Mesothelial cell of epicardium (in vitro differentiated cells): Measurements from ENCODE around the gene TMEM169. TPM values are rescaled to one million over a fixed set of nuclear protein-coding genes. Genes with fewer than 3 reads are reported as not detected.

Source experiments
- DNase-seq, 2 experiments: peaks; one replicate each; pipeline ENCODE4 v3.0.0; 2021; ENCODE audit warnings: low spot score in 2 of 2; ENCODE audit not compliant: unreplicated experiment in 2 of 2
- H3K27ac Mint-ChIP-seq: 2 replicates; pipeline ENCODE4 v1.8.0; 2021; ENCODE audit warnings: mixed read lengths
- H3K27me3 Mint-ChIP-seq: 2 replicates; pipeline ENCODE4 v1.8.0; 2021; ENCODE audit warnings: low read depth, mixed read lengths
- H3K36me3 Mint-ChIP-seq: 2 replicates; pipeline ENCODE4 v1.8.0; 2021; ENCODE audit warnings: mixed read lengths
- H3K4me1 Mint-ChIP-seq: 2 replicates; pipeline ENCODE4 v1.8.0; 2021; ENCODE audit warnings: mixed read lengths
- H3K4me3 Mint-ChIP-seq: 2 replicates; pipeline ENCODE4 v1.8.0; 2021; ENCODE audit warnings: mild to moderate bottlenecking, moderate library complexity, mixed read lengths
- H3K9me3 Mint-ChIP-seq: 2 replicates; pipeline ENCODE4 v1.8.0; 2021; ENCODE audit warnings: mixed read lengths
- CTCF ChIP-seq: fragments of 200-600 bp; sonication (generic); IDR thresholded peaks from one replicate; pipeline ENCODE4 v1.5.0; 2021; ENCODE audit warnings: antibody characterized with exemption; ENCODE audit not compliant: unreplicated experiment
- total RNA-seq: library from RNA; stranded (reverse); gene quantifications from 3 replicates; pipeline ENCODE4 v1.2.1, GENCODE V29; 2021

The TMEM169 gene
- total RNA-seq, 1 donor from 2014 or later = 0.78 TPM

DNA sequence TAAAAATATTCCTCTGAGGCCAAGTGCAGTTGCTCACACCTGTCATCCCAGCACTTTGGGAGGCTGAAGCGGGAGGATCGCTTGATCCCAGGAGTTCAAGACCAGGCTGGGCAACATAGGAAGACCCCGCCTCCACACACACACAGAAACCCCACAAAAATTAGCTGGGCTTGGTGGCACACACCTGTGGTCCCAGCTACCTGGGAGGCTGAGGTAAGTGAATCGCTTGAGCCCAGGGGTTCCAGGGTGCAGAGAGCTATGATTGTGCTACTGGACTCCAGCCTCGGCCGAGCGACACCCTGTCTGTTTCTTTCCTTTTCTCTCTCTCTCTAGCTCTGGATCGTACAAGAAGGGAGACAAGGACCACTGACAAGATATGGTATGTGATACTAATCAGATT, 25.6 kb downstream of the TMEM169 start:
- H3K4me1 Mint-ChIP-seq = peaks cover 36% of the 10 kb centered on the region
- H3K9me3 Mint-ChIP-seq = no peaks in the 10 kb centered on the region
- peaks cover 11% of the 10 kb centered on the region for H3K36me3 Mint-ChIP-seq
- no peak for DNase-seq
- peak overlapping the region; percentile 100 for H3K4me3 Mint-ChIP-seq
- no peak for TF ChIP-seq CTCF
- peak overlapping the region; percentile 93 for H3K27ac Mint-ChIP-seq
- peaks cover 2% of the 10 kb centered on the region for H3K27me3 Mint-ChIP-seq

GRCh38 chr2:216107760-216108159, 26.0 kb downstream of the TMEM169 start:
- H3K9me3 Mint-ChIP-seq = no peaks in the 10 kb centered on the region
- H3K36me3 Mint-ChIP-seq = peaks cover 11% of the 10 kb centered on the region
- no peak for TF ChIP-seq CTCF
- H3K27me3 Mint-ChIP-seq = peaks cover 2% of the 10 kb centered on the region
- peaks cover 36% of the 10 kb centered on the region for H3K4me1 Mint-ChIP-seq
- H3K27ac Mint-ChIP-seq = peak overlapping the region; percentile 93
- peak overlapping the region; percentile 100 for H3K4me3 Mint-ChIP-seq
- peak in 1 of 2 experiments; percentile 45 for DNase-seq

- H3K36me3 Mint-ChIP-seq = peaks cover 16% of the 10 kb centered on the region
Observed at GRCh38 chr2:216108310-216108966, 26.7 kb downstream of the TMEM169 start.

GRCh38 chr2:216108967-216109921, 27.5 kb downstream of the TMEM169 start, which contains the start of gene XRCC5:
Gene XRCC5 (plus strand): TSS chr2:216109348. CDS start chr2:216109437, 89 bp downstream.
- H3K27ac Mint-ChIP-seq = peak within 1 kb of the TSS; percentile 100
- peaks cover 38% of the 10 kb centered on the region for H3K4me1 Mint-ChIP-seq
- DNase-seq = peak; percentile 91 to 99
- no peaks in the 10 kb centered on the region for H3K27me3 Mint-ChIP-seq
- peaks cover 17% of the 10 kb centered on the region for H3K36me3 Mint-ChIP-seq
- no peaks in the 10 kb centered on the region for H3K9me3 Mint-ChIP-seq
- H3K4me3 Mint-ChIP-seq = peak within 1 kb of the TSS; percentile 100
- no peak for TF ChIP-seq CTCF

More at GRCh38 chr2:216108310-216108966, 26.7 kb downstream of the TMEM169 start:
- H3K27ac Mint-ChIP-seq = peak overlapping the region; percentile 100
- peaks cover 36% of the 10 kb centered on the region for H3K4me1 Mint-ChIP-seq
- no peaks in the 10 kb centered on the region for H3K27me3 Mint-ChIP-seq
- no peaks in the 10 kb centered on the region for H3K9me3 Mint-ChIP-seq
- peak overlapping the region; percentile 100 for H3K4me3 Mint-ChIP-seq
- DNase-seq = no peak
- no peak for TF ChIP-seq CTCF

GRCh38 chr2:216109962-216110614, 28.4 kb downstream of the TMEM169 start:
- Mint-ChIP-seq H3K4me1 (peaks cover 45% of the 10 kb centered on the region), H3K4me3 (peak overlapping the region; percentile 100), H3K27me3 (no peaks in the 10 kb centered on the region), H3K9me3 (no peaks in the 10 kb centered on the region), H3K36me3 (peaks cover 17% of the 10 kb centered on the region), H3K27ac (peak overlapping the region; percentile 100)
- DNase-seq = no peak
- peak; percentile 54 for TF ChIP-seq CTCF
